GM18502 (cell line): ENCODE results near the gene NSUN6.

Source experiments
- ATAC-seq: cut with Tn5 transposase; IDR thresholded peaks from one replicate; pipeline ENCODE4 v1.9.1; 2021; ENCODE audit warnings: mild to moderate bottlenecking; ENCODE audit not compliant: unreplicated experiment, poor library complexity

NSUN6 gene

DNA sequence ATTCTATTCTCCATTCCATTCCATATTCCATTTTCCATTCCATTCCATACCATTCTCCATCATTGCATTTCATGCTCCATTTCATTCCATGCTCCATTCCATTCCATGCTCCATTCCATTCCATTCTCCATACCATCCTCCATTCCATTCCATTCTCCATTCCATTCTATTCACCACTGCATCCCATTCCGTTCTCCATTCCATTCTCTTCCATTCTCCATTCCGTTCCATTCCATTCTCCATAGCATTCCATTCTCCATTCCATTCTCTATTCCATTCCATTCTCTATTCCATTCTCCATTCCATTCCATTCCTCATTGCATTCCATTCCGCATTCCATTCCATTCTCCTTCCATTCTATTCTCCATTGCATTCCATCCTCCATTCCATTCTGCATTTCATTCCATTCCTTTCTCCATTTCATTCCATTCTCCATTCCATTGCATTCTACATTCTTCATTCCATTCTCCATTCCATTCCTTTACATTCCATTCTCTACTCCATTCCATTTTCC, 84.0 kb downstream of the NSUN6 start:
- ATAC-seq, result no peak

DNA sequence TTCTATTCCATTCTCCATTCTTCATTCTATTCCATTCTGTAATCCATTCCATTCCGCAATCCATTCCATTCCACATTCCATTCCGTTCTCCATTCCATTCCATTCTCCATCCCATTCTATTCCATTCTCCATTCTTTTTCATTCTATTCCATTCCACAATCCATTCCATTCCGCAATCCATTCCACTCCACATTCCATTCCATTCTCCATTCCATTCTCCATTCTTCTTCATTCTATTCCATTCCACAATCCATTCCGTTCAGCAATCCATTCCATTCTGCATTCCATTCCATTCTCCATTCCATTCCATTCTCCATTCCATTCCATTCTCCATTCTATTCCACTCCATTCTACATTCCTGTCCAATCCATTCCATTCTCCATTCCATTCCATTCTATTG, 85.2 kb downstream of the NSUN6 start:
- ATAC-seq, result no peak

DNA sequence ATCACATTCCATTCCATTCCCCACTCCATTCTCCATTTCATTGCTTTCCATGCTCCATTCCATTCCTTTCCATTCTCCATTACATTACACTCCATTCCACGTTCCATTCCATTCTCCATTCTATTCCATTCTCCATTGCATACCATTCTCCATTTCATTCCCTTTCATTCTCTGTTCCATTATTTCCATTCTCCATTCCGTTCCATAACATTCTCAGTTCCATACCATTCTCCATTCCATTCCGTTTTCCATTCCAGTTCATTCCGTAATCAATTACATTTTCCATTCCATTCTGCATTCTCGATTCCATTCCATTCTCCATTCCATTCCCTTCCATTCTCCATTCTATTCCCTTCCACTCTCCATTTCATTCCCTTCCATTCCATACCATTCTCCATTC, 86.4 kb downstream of the NSUN6 start:
- no peak for ATAC-seq

DNA sequence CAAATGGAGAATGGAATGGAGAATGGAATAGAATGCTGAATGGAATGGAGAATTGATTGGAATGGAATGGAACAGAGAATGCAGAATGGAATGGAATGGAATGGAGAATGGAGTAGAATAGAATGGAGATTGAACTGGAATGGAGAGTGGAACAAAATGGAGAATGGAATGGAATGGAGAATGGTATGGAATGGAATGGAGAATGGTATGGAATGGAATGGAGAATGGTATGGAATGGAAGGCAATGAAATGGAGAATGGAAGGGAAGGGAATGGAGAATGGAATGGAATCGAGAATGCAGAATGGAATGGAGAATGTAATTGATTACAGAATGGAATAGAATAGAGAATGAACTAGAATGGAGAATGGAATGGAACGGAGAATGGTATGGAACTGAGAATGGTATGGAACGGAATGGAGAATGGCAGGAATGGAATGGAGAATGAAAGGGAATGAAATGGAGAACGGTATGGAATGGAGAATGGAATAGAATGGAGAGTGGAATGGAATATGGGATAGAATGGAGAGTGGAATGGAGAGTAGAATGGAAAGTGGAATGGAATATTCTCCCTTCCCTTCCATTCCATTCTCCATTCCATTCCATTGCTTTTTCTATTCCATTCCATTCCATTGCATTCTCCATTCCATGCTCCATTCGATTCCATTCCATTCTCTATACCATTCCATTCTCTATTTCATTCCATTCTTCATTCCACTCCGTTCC, 88.2 kb downstream of the NSUN6 start:
- ATAC-seq, result no peak

DNA sequence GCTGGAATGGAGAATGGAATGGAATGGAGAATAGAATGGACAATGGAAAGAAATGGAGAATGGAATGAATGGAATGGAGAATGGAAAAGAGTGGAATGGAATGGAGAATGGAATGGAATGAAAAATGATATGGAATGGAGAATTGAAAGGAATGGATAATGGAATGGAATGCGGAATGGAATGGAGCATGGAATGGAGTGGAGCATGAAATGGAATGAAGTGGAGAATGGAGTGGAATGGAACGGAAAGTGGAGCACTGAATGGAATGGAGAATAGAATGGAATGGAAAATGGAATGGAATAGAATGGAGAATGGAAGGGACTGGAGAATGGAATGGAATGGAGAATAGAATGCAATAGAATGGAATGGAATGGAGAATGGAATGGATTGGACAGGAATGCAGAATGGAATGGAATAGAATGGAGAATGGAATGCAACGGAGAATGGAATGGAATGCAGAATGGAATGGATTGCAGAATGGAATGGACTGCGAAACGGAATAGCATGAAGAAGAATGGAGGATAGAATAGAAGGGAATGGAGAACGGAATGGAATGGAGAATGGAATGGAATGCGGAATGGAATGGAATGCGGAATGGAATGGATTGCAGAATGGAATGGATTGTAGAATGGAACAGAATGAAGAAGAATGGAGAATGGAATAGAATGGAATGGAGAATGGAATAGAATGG, 89.4 kb downstream of the NSUN6 start:
- ATAC-seq, result no peak

DNA sequence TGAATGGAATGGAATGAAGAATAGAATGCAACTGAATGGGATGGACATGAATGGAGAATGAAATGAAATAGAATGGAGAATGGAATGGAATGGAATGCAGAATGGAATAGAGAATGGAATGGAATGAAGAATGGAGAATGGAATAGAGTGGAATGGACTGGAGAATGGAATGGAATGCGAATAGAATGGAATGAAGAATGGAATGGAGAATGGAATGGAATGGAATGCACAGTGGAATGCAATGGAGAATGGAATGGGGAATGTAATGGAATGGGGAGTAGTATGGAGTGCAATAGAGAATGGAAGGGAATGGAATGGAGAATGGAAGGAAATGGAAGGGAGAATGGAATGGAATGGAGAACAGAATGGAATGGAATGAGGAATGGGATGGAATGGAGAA, 93.4 kb downstream of the NSUN6 start:
- ATAC-seq, result no peak

DNA sequence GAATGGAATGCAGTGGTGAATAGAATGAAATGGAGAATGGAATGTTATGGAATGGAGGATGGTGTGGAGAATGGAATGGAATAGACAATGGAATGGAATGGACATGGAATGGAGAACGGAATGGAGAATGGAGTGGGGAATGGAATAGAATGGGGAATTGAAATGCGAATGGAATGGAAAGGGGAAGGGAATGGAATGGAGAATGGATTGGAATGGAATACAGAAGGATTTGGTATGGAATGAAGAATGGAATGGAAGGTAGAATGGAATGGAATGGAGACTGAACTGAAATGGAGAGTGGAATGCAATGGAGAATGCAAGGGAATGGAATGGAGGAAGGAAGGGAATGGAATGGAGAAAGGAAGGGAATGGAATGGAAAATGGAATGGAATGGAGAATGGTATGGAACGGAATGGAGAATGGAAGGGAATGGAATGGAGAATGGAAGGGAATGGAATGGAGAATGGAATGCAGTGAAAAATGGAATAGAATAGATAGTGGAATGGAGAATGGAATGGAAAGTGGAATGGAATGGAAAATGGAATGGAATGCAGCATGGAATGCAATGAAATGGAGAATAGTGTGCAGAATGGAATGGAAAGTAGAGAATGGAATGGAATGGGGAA, 94.8 kb downstream of the NSUN6 start:
- ATAC-seq, result no peak

DNA sequence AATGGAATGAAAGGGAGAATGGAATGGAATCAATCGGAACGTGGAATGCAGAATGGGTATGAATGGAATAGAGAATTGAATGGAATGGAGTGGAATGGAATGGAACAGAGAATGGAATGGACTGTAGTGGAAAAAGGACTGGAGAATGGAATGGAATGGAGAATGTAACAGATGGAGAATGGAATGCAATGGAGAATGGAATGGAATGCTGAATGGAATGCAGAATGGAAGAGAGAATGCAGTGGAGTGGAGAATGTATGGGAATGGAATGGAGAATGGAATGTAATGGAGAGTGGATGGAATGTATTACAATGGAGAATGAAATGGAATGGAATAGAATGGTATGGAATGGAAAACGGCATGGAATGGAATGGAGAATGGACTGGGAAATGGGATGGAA, 96.9 kb downstream of the NSUN6 start:
- ATAC-seq, result no peak

DNA sequence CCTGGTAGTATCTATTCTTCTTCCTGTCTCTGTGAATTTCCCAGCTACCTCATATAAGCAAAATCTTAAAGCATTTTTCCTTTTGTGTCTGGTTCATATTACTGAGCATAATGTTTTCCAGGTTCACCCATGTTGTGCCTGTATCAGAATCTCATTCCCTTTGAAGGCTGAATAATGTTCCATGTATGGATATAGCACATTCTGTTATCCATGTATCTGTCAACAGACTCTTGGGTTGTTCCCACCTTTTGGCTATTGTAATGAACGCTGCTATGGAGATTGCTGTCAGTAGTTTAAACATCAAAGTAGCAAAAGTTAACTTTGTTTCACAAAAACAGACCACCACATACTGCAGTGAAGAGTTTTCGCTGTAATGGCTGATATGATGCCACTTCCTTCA, 99.9 kb downstream of the NSUN6 start:
- no peak for ATAC-seq

DNA sequence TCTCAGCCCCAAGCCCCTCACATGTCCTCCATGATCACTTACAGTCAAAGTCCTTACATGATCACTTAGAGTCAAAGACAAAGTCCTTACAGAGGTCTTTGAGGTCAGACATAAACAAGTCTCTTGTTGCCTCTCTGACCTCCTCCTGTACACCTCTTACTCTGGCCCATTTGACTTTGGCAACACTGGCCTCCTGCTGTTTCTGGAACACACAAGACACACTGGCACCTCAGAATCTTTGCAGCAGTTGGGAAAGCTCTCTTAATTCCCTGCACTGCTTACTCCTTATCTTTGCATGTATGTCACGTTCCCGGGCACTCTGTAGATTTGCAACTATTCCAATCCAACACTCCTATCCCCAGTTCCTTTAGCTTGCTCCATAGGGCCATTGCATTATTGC, 102.3 kb downstream of the NSUN6 start:
- no peak for ATAC-seq

DNA sequence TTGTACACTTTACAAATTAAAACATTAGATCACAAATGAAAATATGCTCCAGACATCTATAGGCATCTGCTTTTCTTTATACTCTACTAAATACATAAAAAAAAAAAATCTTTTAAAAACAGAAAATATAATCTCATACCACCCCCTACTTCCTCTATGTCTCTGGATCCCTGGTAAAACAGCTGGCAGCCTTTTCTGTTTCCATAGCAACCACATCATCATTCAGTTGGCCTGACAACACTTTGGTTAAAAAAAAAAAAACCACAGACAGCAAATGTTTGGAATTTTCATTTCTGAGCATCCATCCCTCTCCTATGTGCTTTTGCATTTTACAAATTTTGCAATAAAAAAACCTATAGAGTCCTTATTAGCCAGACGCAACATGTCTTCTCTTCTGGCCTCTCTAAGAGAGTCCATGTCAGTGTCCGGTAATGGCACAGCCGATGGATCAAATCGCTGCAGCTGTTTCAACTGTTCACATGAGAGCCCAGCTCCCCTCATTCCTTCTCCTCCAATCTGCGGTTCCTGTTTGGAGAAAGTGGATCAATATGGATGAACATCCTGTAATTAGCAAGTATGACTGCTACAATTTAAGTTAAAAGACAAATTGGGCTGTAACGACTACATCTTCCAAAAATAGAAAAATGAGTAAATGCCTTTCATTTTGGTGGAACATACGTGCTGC, 105.6 kb downstream of the NSUN6 start:
- ATAC-seq, result no peak

DNA sequence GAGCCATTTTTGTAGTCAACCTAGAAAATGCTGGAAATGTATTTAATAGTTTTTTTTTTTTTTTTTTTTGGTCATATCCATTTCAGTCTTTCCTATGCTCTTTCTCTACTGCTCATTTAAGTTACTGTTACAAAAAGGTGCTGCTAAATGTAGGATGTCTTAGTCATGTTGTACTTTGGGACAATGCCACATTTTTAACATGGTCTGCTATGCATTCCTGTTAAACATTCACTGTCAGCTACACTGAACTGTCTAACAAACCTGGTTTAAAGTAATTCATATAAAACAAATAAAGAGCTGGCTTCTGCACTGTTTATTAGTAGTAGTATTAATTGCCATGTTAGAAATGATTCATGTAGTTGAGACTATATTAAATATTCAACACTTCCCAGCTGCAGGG, 108.6 kb downstream of the NSUN6 start:
- no peak for ATAC-seq

DNA sequence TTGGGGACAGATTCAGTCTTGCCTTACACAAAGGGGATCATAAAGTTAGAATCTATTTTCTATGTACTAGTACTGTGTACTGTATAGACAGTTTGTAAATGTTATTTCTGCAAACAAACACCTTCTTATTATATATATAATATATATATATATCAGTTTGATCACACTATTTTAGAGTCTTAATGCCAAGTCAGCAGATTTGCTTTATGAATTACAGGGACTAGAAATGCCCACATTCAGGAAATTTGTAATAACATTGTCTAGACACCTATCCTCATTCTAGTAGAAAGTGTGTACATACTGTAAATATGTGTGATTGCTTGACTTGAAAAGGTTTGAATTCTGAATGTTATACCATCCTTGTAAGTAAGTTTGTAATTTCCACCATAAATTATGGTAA, 111.2 kb downstream of the NSUN6 start:
- no peak for ATAC-seq

DNA sequence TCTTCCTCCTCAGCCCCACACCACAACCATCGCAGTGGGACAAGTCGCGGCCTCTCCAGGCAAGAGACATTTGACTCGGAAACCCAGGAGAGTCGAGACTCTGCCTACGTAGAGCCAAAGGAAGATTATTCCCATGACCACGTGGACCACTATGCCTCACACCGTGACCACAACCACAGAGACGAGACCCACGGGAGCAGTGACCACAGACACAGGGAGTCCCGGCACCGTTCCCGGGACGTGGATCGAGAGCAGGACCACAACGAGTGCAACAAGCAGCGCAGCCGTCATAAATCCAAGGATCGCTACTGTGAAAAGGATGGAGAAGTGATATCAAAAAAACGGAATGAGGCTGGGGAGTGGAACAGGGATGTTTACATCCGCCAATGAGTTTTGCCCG, 112.1 kb downstream of the NSUN6 start:
- ATAC-seq, result no peak

DNA sequence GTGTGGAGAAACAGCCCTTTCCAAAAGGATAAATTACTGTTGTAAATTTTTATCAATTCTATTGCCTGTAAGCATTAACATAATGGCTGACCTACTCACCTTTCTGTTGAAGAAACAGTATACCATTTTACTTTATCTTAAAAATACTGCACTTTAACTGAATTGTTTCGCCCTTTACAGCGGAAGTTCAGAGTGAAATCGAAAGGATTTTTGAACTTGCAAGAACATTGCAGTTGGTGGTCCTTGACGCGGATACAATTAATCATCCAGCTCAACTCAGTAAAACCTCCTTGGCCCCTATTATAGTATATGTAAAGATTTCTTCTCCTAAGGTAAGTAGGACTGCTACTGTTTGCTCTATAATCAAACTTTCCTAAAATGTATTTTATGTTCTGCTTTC, 117.5 kb downstream of the NSUN6 start:
- no peak for ATAC-seq

DNA sequence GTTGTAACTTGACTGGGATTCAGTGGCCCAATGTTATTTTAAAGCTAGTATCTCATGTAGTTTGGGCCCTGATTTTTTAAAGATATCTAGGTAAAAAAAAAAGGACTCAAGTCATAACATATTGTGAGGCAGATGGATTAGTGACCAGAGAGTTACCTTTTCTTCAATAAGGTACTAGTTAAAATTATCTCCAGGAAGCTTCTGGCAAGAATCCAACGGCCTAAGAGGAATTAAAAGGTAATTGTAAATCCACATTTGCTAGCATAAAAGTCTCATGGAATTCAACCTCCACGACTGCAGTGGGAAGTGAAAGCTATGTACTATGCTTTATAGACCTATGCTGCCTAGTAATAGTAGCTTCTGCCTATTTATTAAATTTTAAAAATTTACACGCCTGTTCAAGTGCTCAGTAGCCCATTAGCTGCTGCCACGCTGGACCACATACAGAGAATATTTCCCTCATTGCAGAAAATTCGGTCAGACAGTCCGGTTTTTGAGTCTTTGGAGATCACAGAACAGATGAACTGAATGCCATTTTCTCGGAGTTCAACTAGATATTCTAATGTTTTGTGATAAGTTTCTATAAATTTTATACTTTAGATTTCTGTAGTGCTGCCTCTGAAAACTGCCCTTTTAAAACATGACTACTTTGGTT, 118.4 kb downstream of the NSUN6 start:
- ATAC-seq, result no peak

DNA sequence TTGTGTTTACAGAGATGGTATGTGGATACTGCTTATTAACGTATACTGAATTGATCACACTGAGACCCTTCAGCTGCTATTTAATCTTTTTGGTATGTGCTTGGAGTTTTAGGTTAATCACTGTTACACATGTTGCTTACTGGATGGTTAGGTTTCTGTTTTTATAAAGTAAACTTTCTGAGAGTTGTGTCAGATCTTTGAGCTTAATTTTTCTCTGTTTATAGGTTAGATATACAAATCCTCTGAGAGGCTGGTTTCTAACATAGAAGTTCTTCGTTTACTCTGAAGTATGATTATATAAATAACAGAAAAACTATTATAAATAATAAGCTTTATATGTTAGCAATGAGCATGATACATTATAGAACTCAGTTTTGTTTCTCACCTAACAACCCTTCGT, 123.1 kb downstream of the NSUN6 start:
- no peak for ATAC-seq

DNA sequence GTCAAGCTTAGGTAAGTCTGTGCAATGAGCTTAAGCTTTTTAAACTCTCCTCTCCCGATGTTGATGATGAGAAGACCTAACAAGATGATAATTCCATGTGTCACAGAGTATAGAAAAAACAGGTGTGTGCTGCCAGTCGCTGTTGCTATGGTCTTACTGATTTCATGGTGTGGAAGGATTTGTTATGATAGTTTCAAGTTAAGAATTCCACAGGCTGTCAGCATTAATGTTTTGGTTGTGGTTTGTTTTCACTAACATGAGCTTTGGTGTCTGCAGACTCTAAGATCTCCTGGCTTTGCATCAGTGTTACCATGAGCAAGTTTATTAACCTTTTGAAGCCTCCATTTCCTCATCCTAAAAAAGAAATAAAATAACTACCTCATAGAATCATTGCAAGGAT, 123.7 kb downstream of the NSUN6 start:
- no peak for ATAC-seq

DNA sequence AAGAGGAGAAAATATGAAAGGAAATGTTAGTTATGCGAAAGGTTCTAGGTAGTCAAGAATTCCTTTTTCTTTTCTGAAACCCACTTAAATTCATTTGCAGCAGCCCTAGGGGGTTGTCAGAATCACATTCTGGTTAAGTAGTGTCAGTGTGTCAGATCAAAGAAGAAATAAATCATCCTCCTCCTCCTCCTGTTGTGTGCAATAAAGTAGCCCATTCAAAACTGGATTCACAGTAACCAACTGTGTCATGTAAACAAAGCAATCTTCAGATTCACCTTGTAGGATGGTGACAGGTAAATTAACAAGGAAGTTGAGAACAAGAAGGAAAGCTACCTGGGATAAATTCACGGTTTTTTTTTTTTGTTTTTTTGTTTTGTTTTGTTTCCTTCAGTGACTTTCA, 127.5 kb downstream of the NSUN6 start:
- no peak for ATAC-seq

DNA sequence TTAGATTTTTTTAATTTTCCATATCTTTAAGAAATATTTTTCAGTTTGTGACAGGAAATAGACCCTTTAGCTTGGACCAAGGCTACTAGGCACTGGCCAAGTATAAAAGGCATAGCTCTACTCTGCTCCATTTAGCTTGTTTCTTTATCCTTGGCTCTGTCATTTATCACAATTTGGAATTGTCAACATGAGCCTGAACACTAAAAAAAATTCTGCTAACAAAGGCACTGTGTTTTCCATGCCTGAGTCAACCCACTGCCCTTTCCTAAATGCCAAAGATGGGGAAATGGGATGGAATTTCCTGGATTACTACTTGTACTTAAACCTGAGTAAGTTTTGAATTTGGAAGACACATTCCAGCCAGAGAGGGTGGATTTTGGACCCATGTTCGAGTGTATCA, 128.4 kb downstream of the NSUN6 start:
- ATAC-seq, result no peak

DNA sequence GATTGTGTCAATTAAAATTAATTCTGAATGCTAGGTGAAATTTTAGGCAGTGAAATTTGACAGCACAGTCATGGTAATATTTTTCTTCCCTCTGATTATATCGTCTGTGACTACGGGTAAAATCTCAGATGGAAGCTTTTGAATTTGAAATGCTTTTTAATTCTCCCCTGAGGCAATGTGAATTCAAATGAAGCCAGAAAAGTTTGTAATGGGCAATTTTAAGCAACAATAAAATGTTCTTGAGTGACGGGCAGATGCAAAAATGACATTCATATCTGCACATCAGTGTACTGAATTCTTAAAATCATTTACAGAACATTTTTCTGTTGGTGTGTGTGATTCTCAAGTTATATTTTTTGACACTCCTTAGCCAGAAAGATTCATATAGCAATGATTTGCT, 134.5 kb downstream of the NSUN6 start:
- ATAC-seq, result no peak
